Measurements from ENCODE around the gene ZCWPW1.
A peak's percentile ranks its signal among the peaks of the same experiment; 100 is the strongest.

Gene ZCWPW1

GRCh38 chr7:100428199-100428966, at the start of gene ZCWPW1:
TSS of gene ZCWPW1 (minus strand) at chr7:100428703. CDS start at chr7:100420649, 8,054 bp downstream.
- DNase-seq (ENCODE audit: low spot score) (peak; percentile 95), ATAC-seq (ENCODE audit: low read depth) (peak; percentile 63)
- no peak for TF ChIP-seq CTCF (IDR thresholded peaks at IDR 0.05; ENCODE audit: poor library complexity, severe bottlenecking)
- H3K4me1 ChIP-seq (ENCODE audit: insufficient read depth, poor library complexity, severe bottlenecking): no peaks in the 10 kb centered on the region
- peaks cover 15% of the 10 kb centered on the region for H3K36me3 ChIP-seq (ENCODE audit: low read depth)
- peak within 1 kb of the TSS; percentile 79 for H3K27ac ChIP-seq (ENCODE audit: poor library complexity, severe bottlenecking)
- H3K4me3 ChIP-seq (ENCODE audit: severe bottlenecking): peak within 1 kb of the TSS; percentile 67
- H3K9me3 ChIP-seq (ENCODE audit: severe bottlenecking): no peaks in the 10 kb centered on the region
- no peaks in the 10 kb centered on the region for H3K27me3 ChIP-seq (ENCODE audit: insufficient read depth, poor library complexity, severe bottlenecking)

DNA sequence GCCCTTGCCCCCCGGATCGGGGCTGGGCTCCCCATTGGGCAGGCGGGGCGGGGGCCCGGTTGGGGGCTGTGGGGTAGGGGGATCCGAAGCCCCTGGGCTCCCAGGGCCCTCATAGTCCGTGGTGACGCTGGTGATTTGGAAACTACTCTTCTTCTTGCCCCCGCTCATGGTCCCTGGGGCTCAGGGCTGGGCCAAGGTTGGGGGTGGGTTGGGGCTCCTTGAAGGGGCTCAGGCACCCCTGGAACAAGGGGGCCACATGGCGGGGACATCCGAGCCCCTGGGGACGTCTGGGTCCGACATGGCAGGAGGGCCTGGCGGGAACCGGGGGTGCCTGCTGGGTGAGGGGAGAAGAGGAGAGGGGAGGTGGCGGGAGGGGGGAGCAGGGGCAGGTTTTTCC, 49.4 kb upstream of the ZCWPW1 start:
- peak overlapping the region; percentile 84 for H3K4me3 ChIP-seq (ENCODE audit: severe bottlenecking)
- H3K4me1 ChIP-seq (ENCODE audit: insufficient read depth, poor library complexity, severe bottlenecking): no peaks in the 10 kb centered on the region
- TF ChIP-seq CTCF (IDR thresholded peaks at IDR 0.05; ENCODE audit: poor library complexity, severe bottlenecking): peak; percentile 1
- no peaks in the 10 kb centered on the region for H3K27me3 ChIP-seq (ENCODE audit: insufficient read depth, poor library complexity, severe bottlenecking)
- DNase-seq (ENCODE audit: low spot score) (no peak), ATAC-seq (ENCODE audit: low read depth) (no peak)
- no peaks in the 10 kb centered on the region for H3K9me3 ChIP-seq (ENCODE audit: severe bottlenecking)
- peaks cover 16% of the 10 kb centered on the region for H3K36me3 ChIP-seq (ENCODE audit: low read depth)
- H3K27ac ChIP-seq (ENCODE audit: poor library complexity, severe bottlenecking): peak overlapping the region; percentile 64

DNA sequence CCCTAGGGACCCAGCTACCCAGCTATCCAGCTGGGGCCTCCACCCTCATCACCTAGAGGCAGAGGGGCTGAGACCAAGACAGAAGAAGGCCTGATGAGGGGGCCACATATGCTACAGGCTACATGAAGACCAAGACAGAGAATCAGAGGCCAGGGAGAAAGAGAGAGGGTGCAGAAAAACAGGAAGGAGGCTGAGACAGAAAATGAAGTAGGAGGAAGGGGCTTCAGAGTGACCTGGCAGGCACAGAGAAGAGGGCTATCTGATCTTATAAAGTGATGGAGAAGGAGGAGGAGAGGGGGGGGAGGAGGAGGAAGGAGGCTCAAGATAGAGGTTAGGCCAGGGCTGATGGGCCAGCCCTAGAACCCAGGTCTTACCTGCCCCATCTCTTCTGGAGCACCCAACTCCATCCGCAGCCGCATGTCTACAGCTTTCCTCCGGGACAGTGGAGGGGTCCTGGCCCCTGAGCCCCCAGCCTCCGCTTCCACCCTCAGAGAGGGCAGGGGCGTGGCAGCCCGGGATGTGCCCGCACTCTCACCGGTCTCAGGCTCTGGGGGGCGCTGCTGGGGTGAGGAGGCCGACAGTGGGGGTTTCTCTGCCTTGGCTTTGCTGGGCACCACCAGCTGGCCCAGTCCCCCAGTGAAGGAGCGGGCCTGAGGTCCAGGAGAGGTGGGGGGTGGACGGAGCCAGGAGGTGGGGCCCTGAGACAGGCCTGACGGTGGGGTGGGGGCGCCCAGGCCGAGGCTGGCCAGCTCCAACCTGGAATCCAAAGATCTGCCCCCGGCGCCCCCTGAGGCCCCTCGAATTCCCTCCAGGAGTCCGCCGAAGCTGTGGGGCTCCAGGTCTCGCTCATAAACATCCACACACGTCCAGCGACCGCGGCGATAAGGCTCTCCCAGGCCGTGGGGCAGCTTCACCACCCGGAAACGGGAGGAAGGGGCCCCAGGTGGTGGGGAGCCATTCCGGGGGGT, 48.7 kb upstream of the ZCWPW1 start:
- Histone ChIP-seq H3K27ac (ENCODE audit: poor library complexity, severe bottlenecking) (peak overlapping the region; percentile 64), H3K27me3 (ENCODE audit: insufficient read depth, poor library complexity, severe bottlenecking) (no peaks in the 10 kb centered on the region), H3K4me3 (ENCODE audit: severe bottlenecking) (peak overlapping the region; percentile 84), H3K9me3 (ENCODE audit: severe bottlenecking) (no peaks in the 10 kb centered on the region), H3K4me1 (ENCODE audit: insufficient read depth, poor library complexity, severe bottlenecking) (no peaks in the 10 kb centered on the region), H3K36me3 (ENCODE audit: low read depth) (peaks cover 16% of the 10 kb centered on the region)
- ATAC-seq (ENCODE audit: low read depth) (no peak), DNase-seq (ENCODE audit: low spot score) (no peak)
- TF ChIP-seq CTCF (IDR thresholded peaks at IDR 0.05; ENCODE audit: poor library complexity, severe bottlenecking): peak; percentile 37

DNA sequence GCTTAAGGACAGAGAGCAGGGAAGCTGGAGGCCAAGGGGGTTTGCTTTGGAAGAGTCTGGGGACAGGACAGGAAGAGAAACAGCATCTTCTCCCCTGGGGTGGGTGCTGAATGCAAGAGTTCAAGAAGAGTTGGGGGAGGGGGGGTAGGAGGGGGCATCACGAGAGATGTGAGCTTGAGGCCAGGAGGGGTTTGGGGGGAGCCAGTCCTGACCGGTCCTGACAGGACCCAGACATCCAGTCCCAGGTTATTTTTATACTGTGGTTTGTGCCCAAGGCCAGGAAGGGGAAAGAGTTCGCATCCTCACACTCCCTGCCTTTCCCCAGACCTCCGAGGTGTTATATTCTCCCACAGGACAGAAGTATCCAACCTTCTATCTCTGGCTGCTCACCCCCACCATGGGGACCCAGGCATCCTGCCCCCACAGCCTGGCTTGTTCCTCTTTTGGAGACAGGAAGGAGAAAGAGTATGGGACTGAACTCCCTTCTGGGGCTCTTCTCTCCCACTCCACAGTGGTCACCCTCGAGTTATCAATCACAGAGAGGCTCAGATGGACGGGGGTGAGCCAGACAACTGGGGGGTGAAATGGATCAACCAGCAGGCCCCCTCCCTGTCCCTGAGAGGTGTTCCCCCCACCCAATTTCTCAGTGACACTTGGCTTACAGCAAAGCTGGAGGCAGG, 47.7 kb upstream of the ZCWPW1 start:
- DNase-seq (ENCODE audit: low spot score) (no peak), ATAC-seq (ENCODE audit: low read depth) (no peak)
- Histone ChIP-seq H3K4me3 (ENCODE audit: severe bottlenecking) (no peak overlapping the region), H3K9me3 (ENCODE audit: severe bottlenecking) (no peaks in the 10 kb centered on the region), H3K4me1 (ENCODE audit: insufficient read depth, poor library complexity, severe bottlenecking) (no peaks in the 10 kb centered on the region), H3K27me3 (ENCODE audit: insufficient read depth, poor library complexity, severe bottlenecking) (no peaks in the 10 kb centered on the region), H3K27ac (ENCODE audit: poor library complexity, severe bottlenecking) (no peak overlapping the region), H3K36me3 (ENCODE audit: low read depth) (peaks cover 16% of the 10 kb centered on the region)
- TF ChIP-seq CTCF (IDR thresholded peaks at IDR 0.05; ENCODE audit: poor library complexity, severe bottlenecking): no peak

All from RWPE2 (cell line).